SK-N-MC (cell line): ENCODE results near the gene ZNF384.

Experiments
- EZH2 ChIP-seq: fragments of 200-600 bp; sonication (generic); IDR thresholded peaks from one replicate; pipeline ENCODE4 v1.6.1; 2017; ENCODE audit warnings: antibody characterized with exemption
- POLR2AphosphoS5 ChIP-seq: IDR thresholded peaks from 2 replicates; pipeline ENCODE4 v1.6.1; 2012; ENCODE audit warnings: mild to moderate bottlenecking, low read depth, low read length, borderline replicate concordance

- TF ChIP-seq POLR2AphosphoS5 (no peak), EZH2 (no peak)
Measured at GRCh38 chr12:6692888-6693287, 3.7 kb upstream of the ZNF384 start.
